HepG2 (cell line): ENCODE data around the gene GATD1. TPM values are rescaled to one million over a fixed set of nuclear protein-coding genes. Genes with fewer than 3 reads are reported as not detected.

Experiments used
- ARNT ChIP-seq: fragments of 450-650 bp; IDR thresholded peaks from 2 replicates; pipeline ENCODE4 v1.6.1; 2017
- BHLHE40 ChIP-seq: IDR thresholded peaks from 2 replicates; pipeline ENCODE4 v1.6.1; 2011; ENCODE audit warnings: low read length, improper control_type of control experiment
- BRF2 ChIP-seq: sonication (generic); formaldehyde crosslinking; IDR thresholded peaks from 2 replicates; pipeline ENCODE4 v1.8.1; 2022; ENCODE audit warnings: mild to moderate bottlenecking, missing genetic modification reagents
- JARID2 ChIP-seq: sonication (generic); formaldehyde crosslinking; IDR thresholded peaks from 2 replicates; pipeline ENCODE4 v1.8.1; 2023; ENCODE audit warnings: missing genetic modification reagents, inconsistent platforms; ENCODE audit not compliant: insufficient replicate concordance
- KDM2A ChIP-seq: sonication (generic); formaldehyde crosslinking; IDR thresholded peaks from 2 replicates; pipeline ENCODE4 v1.4.0; 2020; ENCODE audit warnings: low read depth, missing genetic modification reagents, borderline replicate concordance
- KIAA2018 ChIP-seq: sonication (generic); formaldehyde crosslinking; IDR thresholded peaks from 2 replicates; pipeline ENCODE4 v1.5.0; 2020; ENCODE audit warnings: mild to moderate bottlenecking, missing genetic modification reagents, borderline replicate concordance
- MBNL3 ChIP-seq: fragments of 250-450 bp; sonication (Bioruptor Pico); conservative IDR thresholded peaks from 2 replicates; pipeline ENCODE4 v1.8.0; 2022; ENCODE audit warnings: mild to moderate bottlenecking, inconsistent platforms
- NFIC ChIP-seq: IDR thresholded peaks from 2 replicates; pipeline ENCODE4 v1.6.1; 2012; ENCODE audit warnings: mild to moderate bottlenecking, low read length, inconsistent platforms
- RFX3 ChIP-seq: IDR thresholded peaks from 2 replicates; pipeline ENCODE4 v1.6.1; 2016; ENCODE audit warnings: missing biosample characterization, missing genetic modification reagents
- SKIL ChIP-seq: sonication (generic); formaldehyde crosslinking; IDR thresholded peaks from 2 replicates; pipeline ENCODE4 v1.8.0; 2022; ENCODE audit warnings: missing genetic modification reagents, mild to moderate bottlenecking, moderate library complexity, borderline replicate concordance
- ZHX1 ChIP-seq: sonication (generic); formaldehyde crosslinking; IDR thresholded peaks from 2 replicates; pipeline ENCODE4 v1.8.1; 2022; ENCODE audit warnings: low read depth, mild to moderate bottlenecking, missing genetic modification reagents
- ZNF580 ChIP-seq: IDR thresholded peaks from 2 replicates; pipeline ENCODE4 v1.6.1; 2016; ENCODE audit warnings: low read depth, borderline replicate concordance
- polyA plus RNA-seq, 8 experiments: library from polyadenylated mRNA; depleted of rRNA in 3 of 8; stranded (reverse) in 7 of 8; unstranded in 1 of 8; fragments of >200 nt; fragmentation: Illumina TruSeq in 4 of 8; extraction: Trizol in 4 of 8; gene quantifications; 2 replicates each; pipeline versions ENCODE4 v1.2.1 to v1.2.3, GENCODE V29; 2011 to 2016; ENCODE audit warnings: low read depth in 4 of 8, missing spikeins in 1 of 8, mixed read lengths in 1 of 8; ENCODE audit not compliant: insufficient read depth in 1 of 8
- total RNA-seq, 5 experiments: library from RNA; depleted of rRNA; stranded (reverse); fragments of >200 nt; fragmentation: Illumina TruSeq; extraction: Trizol; gene quantifications; 2 replicates each; pipeline ENCODE4 v1.2.3, GENCODE V29; 2016; ENCODE audit warnings: low read depth in 1 of 5

The GATD1 gene
- total and polyA plus RNA-seq, 2 of the 13 experiments (the other 11 are each of a cell fraction or from before 2014, with no cell fraction given) = 31.3 to 60.5 TPM

- TF ChIP-seq BRF2 (CRISPR knock-in tag) = no peak
- no peak for TF ChIP-seq JARID2 (CRISPR knock-in tag)
- TF ChIP-seq BHLHE40 = no peak
- TF ChIP-seq ARNT = no peak
- no peak for TF ChIP-seq RFX3
- TF ChIP-seq MBNL3 (CRISPR knock-in tag) = no peak
- no peak for TF ChIP-seq KIAA2018 (CRISPR knock-in tag)
- TF ChIP-seq SKIL (CRISPR knock-in tag) = no peak
- TF ChIP-seq KDM2A (CRISPR knock-in tag) = no peak
- no peak for TF ChIP-seq ZNF580
- TF ChIP-seq ZHX1 (CRISPR knock-in tag) = no peak
- TF ChIP-seq NFIC = no peak
These were observed 30.8 kb downstream of the GATD1 start (continued) for GRCh38 chr11:746289-747157.
